ENCODE data around the gene EXD2.
"Not testable (repeated sequence)": the region's sequence is repeated elsewhere in the genome, so short reads cannot be mapped to it uniquely, and the experiment has no call there.

The EXD2 gene

GRCh38 chr14:69252851-69253250, 61.6 kb downstream of the EXD2 start:
- DNase-seq, result no peak

GRCh38 chr14:69259168-69259526, 67.8 kb downstream of the EXD2 start:
- no peak for DNase-seq

- DNase-seq, result peak; percentile 14
Measured at GRCh38 chr14:69259527-69260189, 68.4 kb downstream of the EXD2 start, which contains the start of gene GALNT16. GALNT16 (plus strand) TSS chr14:69260158; CDS start chr14:69260291, 133 bp downstream.

- no peak for DNase-seq
Measured at GRCh38 chr14:69260190-69260860, 69.0 kb downstream of the EXD2 start.

GRCh38 chr14:69260861-69261564, 69.7 kb downstream of the EXD2 start:
- DNase-seq, result no peak

- DNase-seq, result no peak
Measured at GRCh38 chr14:69261761-69262331, 70.5 kb downstream of the EXD2 start.

- DNase-seq, result no peak
Measured at GRCh38 chr14:69262516-69262915, 71.2 kb downstream of the EXD2 start.

GRCh38 chr14:69263364-69263763, 72.1 kb downstream of the EXD2 start:
- DNase-seq, result no peak

GRCh38 chr14:69263771-69264170, 72.5 kb downstream of the EXD2 start:
- DNase-seq, result no peak

- no peak for DNase-seq
Measured at GRCh38 chr14:69266572-69267345, 75.5 kb downstream of the EXD2 start.

- no peak for DNase-seq
Measured at GRCh38 chr14:69267492-69267891, 76.2 kb downstream of the EXD2 start.

GRCh38 chr14:69268223-69268622, 76.9 kb downstream of the EXD2 start:
- DNase-seq, result no peak

GRCh38 chr14:69268763-69269162, 77.5 kb downstream of the EXD2 start:
- no peak for DNase-seq

GRCh38 chr14:69269381-69269780, 78.1 kb downstream of the EXD2 start:
- DNase-seq, result no peak

- DNase-seq, result no peak
Measured at GRCh38 chr14:69270097-69270496, 78.8 kb downstream of the EXD2 start.

GRCh38 chr14:69270795-69271708, 79.8 kb downstream of the EXD2 start:
- DNase-seq, result no peak

- no peak for DNase-seq
Measured at GRCh38 chr14:69274321-69274720, 83.0 kb downstream of the EXD2 start.

GRCh38 chr14:69275331-69275730, 84.0 kb downstream of the EXD2 start:
- DNase-seq, result no peak

GRCh38 chr14:69277356-69277755, 86.1 kb downstream of the EXD2 start:
- DNase-seq, result not testable (repeated sequence)

GRCh38 chr14:69280746-69281291, 89.5 kb downstream of the EXD2 start:
- DNase-seq, result no peak

GRCh38 chr14:69281450-69282169, 90.3 kb downstream of the EXD2 start:
- no peak for DNase-seq
